A549 (cell line): ENCODE data around the gene ACER3.
"Not testable (repeated sequence)": the region's sequence is repeated elsewhere in the genome, so short reads cannot be mapped to it uniquely, and the experiment has no call there.

Experiments used
- HDAC2 ChIP-seq: fragments of 200-600 bp; sonication (generic); IDR thresholded peaks from 2 replicates; pipeline ENCODE4 v1.6.1; 2016
- JUNB ChIP-seq: fragments of >200 bp; sonication (Bioruptor Twin); formaldehyde crosslinking; IDR thresholded peaks from 2 replicates; pipeline ENCODE4 v1.6.1; 2016
- MAFK ChIP-seq: fragments of 450-650 bp; IDR thresholded peaks from 2 replicates; pipeline ENCODE4 v1.6.1; 2014; ENCODE audit not compliant: partially characterized antibody
- NFE2L2 ChIP-seq: fragments of 150-350 bp; conservative IDR thresholded peaks from 2 replicates; pipeline ENCODE4 v1.6.1; 2014; ENCODE audit warnings: low read length
- POLR2A ChIP-seq: IDR thresholded peaks from 2 replicates; pipeline ENCODE4 v1.6.1; 2012; ENCODE audit warnings: mild to moderate bottlenecking, low read length
- RAD21 ChIP-seq, 2 experiments: fragments of >200 bp in 1 of 2; sonication (Bioruptor Twin) in 1 of 2; formaldehyde crosslinking in 1 of 2; IDR thresholded peaks in 1 of 2; conservative IDR thresholded peaks in 1 of 2; 2 replicates in 1 of 2; 3 replicates in 1 of 2; pipeline ENCODE4 v1.6.1; 2012 to 2018; ENCODE audit warnings: inconsistent platforms in 1 of 2
- RCOR1 ChIP-seq: fragments of 150-350 bp; IDR thresholded peaks from 2 replicates; pipeline ENCODE4 v1.6.1; 2014; ENCODE audit warnings: antibody characterized with exemption, low read length, low read depth
- RFX5 ChIP-seq: fragments of 450-650 bp; IDR thresholded peaks from 2 replicates; pipeline ENCODE4 v1.7.1; 2014; ENCODE audit warnings: antibody characterized with exemption, mild to moderate bottlenecking, moderate library complexity
- SMC3 ChIP-seq: fragments of >200 bp; sonication (Bioruptor Twin); formaldehyde crosslinking; IDR thresholded peaks from 3 replicates; pipeline ENCODE4 v1.6.1; 2018; ENCODE audit warnings: inconsistent platforms
- ZFP36 ChIP-seq: fragments of 450-650 bp; IDR thresholded peaks from 2 replicates; pipeline ENCODE4 v1.6.1; 2014; ENCODE audit warnings: borderline replicate concordance; ENCODE audit not compliant: partially characterized antibody
- TF ChIP-seq, protein P1 (sequence below): fragments of >200 bp; sonication (Bioruptor Twin); formaldehyde crosslinking; IDR thresholded peaks from 3 replicates; pipeline ENCODE4 v1.5.1; 2016
- TF ChIP-seq, protein P2 (sequence below): IDR thresholded peaks from 2 replicates; pipeline ENCODE4 v1.6.1; 2012
- TF ChIP-seq, protein P3 (sequence below): fragments of 250-450 bp; sonication (Bioruptor Pico); IDR thresholded peaks from 2 replicates; pipeline ENCODE4 v1.5.0; 2021; ENCODE audit warnings: mild to moderate bottlenecking, moderate library complexity, borderline replicate concordance

DNA sequence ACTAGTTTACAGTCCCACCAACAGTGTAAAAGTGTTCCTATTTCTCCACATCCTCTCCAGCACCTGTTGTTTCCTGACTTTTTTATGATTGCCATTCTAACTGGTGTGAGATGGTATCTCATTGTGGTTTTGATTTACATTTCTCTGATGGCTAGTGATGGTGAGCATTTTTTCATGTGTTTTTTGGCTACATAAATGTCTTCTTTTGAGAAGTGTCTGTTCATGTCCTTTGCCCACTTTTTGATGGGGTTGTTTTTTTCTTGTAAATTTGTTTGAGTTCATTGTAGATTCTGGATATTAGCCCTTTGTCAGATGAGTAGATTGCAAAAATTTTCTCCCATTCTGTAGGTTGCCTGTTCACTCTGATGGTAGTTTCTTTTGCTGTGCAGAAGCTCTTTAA, 33.7 kb upstream of the ACER3 start:
- TF ChIP-seq, protein P1, sequence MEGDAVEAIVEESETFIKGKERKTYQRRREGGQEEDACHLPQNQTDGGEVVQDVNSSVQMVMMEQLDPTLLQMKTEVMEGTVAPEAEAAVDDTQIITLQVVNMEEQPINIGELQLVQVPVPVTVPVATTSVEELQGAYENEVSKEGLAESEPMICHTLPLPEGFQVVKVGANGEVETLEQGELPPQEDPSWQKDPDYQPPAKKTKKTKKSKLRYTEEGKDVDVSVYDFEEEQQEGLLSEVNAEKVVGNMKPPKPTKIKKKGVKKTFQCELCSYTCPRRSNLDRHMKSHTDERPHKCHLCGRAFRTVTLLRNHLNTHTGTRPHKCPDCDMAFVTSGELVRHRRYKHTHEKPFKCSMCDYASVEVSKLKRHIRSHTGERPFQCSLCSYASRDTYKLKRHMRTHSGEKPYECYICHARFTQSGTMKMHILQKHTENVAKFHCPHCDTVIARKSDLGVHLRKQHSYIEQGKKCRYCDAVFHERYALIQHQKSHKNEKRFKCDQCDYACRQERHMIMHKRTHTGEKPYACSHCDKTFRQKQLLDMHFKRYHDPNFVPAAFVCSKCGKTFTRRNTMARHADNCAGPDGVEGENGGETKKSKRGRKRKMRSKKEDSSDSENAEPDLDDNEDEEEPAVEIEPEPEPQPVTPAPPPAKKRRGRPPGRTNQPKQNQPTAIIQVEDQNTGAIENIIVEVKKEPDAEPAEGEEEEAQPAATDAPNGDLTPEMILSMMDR: not testable (repeated sequence)
- TF ChIP-seq JUNB; HDAC2; RAD21 (conservative IDR thresholded peaks at IDR 0.05 in 1 of 2, IDR thresholded peaks at IDR 0.05 in 1 of 2); POLR2A; MAFK; SMC3; RFX5; ZFP36; NFE2L2; RCOR1: not testable (repeated sequence)
- TF ChIP-seq, protein P2, sequence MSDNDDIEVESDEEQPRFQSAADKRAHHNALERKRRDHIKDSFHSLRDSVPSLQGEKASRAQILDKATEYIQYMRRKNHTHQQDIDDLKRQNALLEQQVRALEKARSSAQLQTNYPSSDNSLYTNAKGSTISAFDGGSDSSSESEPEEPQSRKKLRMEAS: not testable (repeated sequence)
- TF ChIP-seq, protein P3, sequence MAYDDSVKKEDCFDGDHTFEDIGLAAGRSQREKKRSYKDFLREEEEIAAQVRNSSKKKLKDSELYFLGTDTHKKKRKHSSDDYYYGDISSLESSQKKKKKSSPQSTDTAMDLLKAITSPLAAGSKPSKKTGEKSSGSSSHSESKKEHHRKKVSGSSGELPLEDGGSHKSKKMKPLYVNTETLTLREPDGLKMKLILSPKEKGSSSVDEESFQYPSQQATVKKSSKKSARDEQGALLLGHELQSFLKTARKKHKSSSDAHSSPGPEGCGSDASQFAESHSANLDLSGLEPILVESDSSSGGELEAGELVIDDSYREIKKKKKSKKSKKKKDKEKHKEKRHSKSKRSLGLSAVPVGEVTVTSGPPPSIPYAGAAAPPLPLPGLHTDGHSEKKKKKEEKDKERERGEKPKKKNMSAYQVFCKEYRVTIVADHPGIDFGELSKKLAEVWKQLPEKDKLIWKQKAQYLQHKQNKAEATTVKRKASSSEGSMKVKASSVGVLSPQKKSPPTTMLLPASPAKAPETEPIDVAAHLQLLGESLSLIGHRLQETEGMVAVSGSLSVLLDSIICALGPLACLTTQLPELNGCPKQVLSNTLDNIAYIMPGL (CRISPR knock-in tag): not testable (repeated sequence)
